C4-2B (cell line): ENCODE measurements around the gene TBC1D25.

ENCODE experiments used
- CTCF ChIP-seq: fragments of 450-650 bp; conservative IDR thresholded peaks from 2 replicates; pipeline ENCODE4 v1.5.1; 2017; ENCODE audit warnings: mild to moderate bottlenecking
- ZFX ChIP-seq: fragments of 450-650 bp; IDR thresholded peaks from 2 replicates; pipeline ENCODE4 v1.6.1; 2017

- TF ChIP-seq CTCF (no peak), ZFX (no peak)
These were observed 18.6 kb upstream of the TBC1D25 start for GRCh38 chrX:48520976-48521352.
